DLD1 (cell line): Measurements from ENCODE around the gene KRT71.
"Not testable (repeated sequence)": the region's sequence is repeated elsewhere in the genome, so short reads cannot be mapped to it uniquely, and the experiment has no call there.

Source experiments
- in situ Hi-C: cut with HindIII; loops from 2 replicates; pipeline ENCODE4 v1.10.0; 2017; ENCODE audit warnings: low sequenced_read_pairs

Gene KRT71

GRCh38 chr12:52522346-52523011 lies 30.5 kb downstream of the KRT71 start:
- in situ Hi-C loops = no loop called here

GRCh38 chr12:52521568-52522266 lies 31.2 kb downstream of the KRT71 start:
- in situ Hi-C loops = no loop called here

- in situ Hi-C loops = no loop called here
Measured at GRCh38 chr12:52521175-52521567, 31.8 kb downstream of the KRT71 start.

- in situ Hi-C loops = no loop called here
Measured at GRCh38 chr12:52519826-52520662, 32.9 kb downstream of the KRT71 start, which contains the start of gene KRT5. Gene KRT5 (minus strand): TSS chr12:52520394. CDS start chr12:52520296, 98 bp downstream.

- in situ Hi-C loops = no loop called here
Measured at GRCh38 chr12:52519387-52519703, 33.6 kb downstream of the KRT71 start.

GRCh38 chr12:52518574-52519386 lies 34.2 kb downstream of the KRT71 start:
- in situ Hi-C loops = no loop called here

- in situ Hi-C loops = no loop called here
Measured at GRCh38 chr12:52517888-52518287, 35.1 kb downstream of the KRT71 start.

GRCh38 chr12:52517005-52517835 lies 35.7 kb downstream of the KRT71 start:
- in situ Hi-C loops = no loop called here

GRCh38 chr12:52515927-52516831 lies 36.8 kb downstream of the KRT71 start:
- in situ Hi-C loops = no loop called here

- in situ Hi-C loops = no loop called here
Measured at GRCh38 chr12:52515319-52515646, 37.7 kb downstream of the KRT71 start.

GRCh38 chr12:52514471-52515318 lies 38.2 kb downstream of the KRT71 start:
- in situ Hi-C loops = no loop called here

- in situ Hi-C loops = no loop called here
Measured at GRCh38 chr12:52513736-52514135, 39.2 kb downstream of the KRT71 start.

- in situ Hi-C loops = no loop called here
Measured at GRCh38 chr12:52508211-52508610, 44.7 kb downstream of the KRT71 start.

GRCh38 chr12:52506858-52507715 lies 45.9 kb downstream of the KRT71 start:
- in situ Hi-C loops = no loop called here

GRCh38 chr12:52502877-52503276 lies 50.1 kb downstream of the KRT71 start:
- in situ Hi-C loops = no loop called here

GRCh38 chr12:52501490-52501889 lies 51.5 kb downstream of the KRT71 start:
- in situ Hi-C loops = no loop called here

GRCh38 chr12:52500574-52500973 lies 52.4 kb downstream of the KRT71 start:
- in situ Hi-C loops = not testable (repeated sequence)
